HepG2 (cell line): ENCODE data around the gene PHF10. TPM values are rescaled to one million over a fixed set of nuclear protein-coding genes. Genes with fewer than 3 reads are reported as not detected.
"Not testable (repeated sequence)": the region's sequence is repeated elsewhere in the genome, so short reads cannot be mapped to it uniquely, and the experiment has no call there.

Experiments
- ATAC-seq: fragments of 200-7000 bp; cut with Tn5 transposase; 3 replicates; pipeline ENCODE4 v1.9.1; 2020; ENCODE audit warnings: mild to moderate bottlenecking, moderate library complexity
- BruUV-seq: library from RNA; stranded (reverse); fragments of 400-500 nt; replicated peaks from 2 replicates; lab custom pipeline; 2021; lab: Mats Ljungman, UMichigan
- CTCF ChIA-PET: fragments of 300-600 bp; formaldehyde crosslinking; extraction: SDS; loops from one replicate; lab custom pipeline; 2021; ENCODE audit warnings: low total read pairs, inconsistent platforms, low intra/inter-chr PET ratio; lab: Yijun Ruan, JAX
- POLR2A ChIA-PET: fragments of 350-600 bp; sonication (Branson Sonifier 250); formaldehyde crosslinking; loops from one replicate; lab custom pipeline; 2020; ENCODE audit warnings: antibody characterized with exemption, inconsistent platforms; lab: Yijun Ruan, JAX
- DNase-seq: peaks from one replicate; pipeline ENCODE4 v3.0.0-alpha.2; 2015; ENCODE audit warnings: low spot score
- FAIRE-seq: peaks from 3 replicates; lab custom pipeline; 2011; peaks lifted over from hg19 to GRCh38; lab: Jason Lieb, UNC
- H2AFZ ChIP-seq: one replicate; pipeline ENCODE4 v1.6.1; 2011; ENCODE audit warnings: low read length, inconsistent platforms
- H3K27ac ChIP-seq: fragments of 300-600 bp; 3 replicates; pipeline ENCODE4 v1.8.0; 2011; ENCODE audit warnings: mixed run types, mild to moderate bottlenecking, mixed read lengths, low read length, inconsistent platforms; ENCODE audit not compliant: insufficient read depth; ENCODE audit errors: extremely low read length
- H3K27me3 ChIP-seq, 2 experiments: fragments of 200-600 bp in 1 of 2; 2 replicates in 1 of 2; 3 replicates in 1 of 2; pipeline versions ENCODE4 v1.6.0 to v1.8.0; 2011; ENCODE audit warnings: low read length in 2 of 2, mild to moderate bottlenecking in 2 of 2, moderate library complexity in 2 of 2, inconsistent platforms in 1 of 2; ENCODE audit not compliant: insufficient read depth in 2 of 2, control insufficient read depth in 1 of 2
- H3K36me3 ChIP-seq, 2 experiments: fragments of 200-600 bp in 1 of 2; replicated peaks in 1 of 2; 2 replicates in 1 of 2; 3 replicates in 1 of 2; pipeline versions ENCODE4 v1.5.1 to v1.8.0; 2011; ENCODE audit warnings: low read length in 2 of 2, inconsistent platforms in 1 of 2; ENCODE audit not compliant: insufficient read depth in 2 of 2, control insufficient read depth in 1 of 2
- H3K4me1 ChIP-seq: 2 replicates; pipeline ENCODE4 v1.5.1; 2012; ENCODE audit warnings: low read length, inconsistent platforms; ENCODE audit not compliant: insufficient read depth
- H3K4me2 ChIP-seq: 2 replicates; pipeline ENCODE4 v1.6.0; 2011; ENCODE audit warnings: low read depth, low read length, inconsistent platforms
- H3K4me3 ChIP-seq, 3 experiments: fragments of 200-600 bp in 1 of 3; sonication (generic), shearing (Covaris generic) in 1 of 3; replicated peaks in 1 of 3; 2 replicates each; pipeline ENCODE4 v1.5.1; 2011 to 2016; ENCODE audit warnings: low read length in 3 of 3, inconsistent platforms in 2 of 3, low read depth in 2 of 3, mild to moderate bottlenecking in 2 of 3, control low read depth in 1 of 3, mixed read lengths in 1 of 3; ENCODE audit not compliant: insufficient read depth in 1 of 3
- H3K79me2 ChIP-seq: one replicate; pipeline ENCODE4 v1.6.1; 2011; ENCODE audit warnings: low read length, inconsistent platforms; ENCODE audit not compliant: insufficient read depth
- H3K9ac ChIP-seq: 2 replicates; pipeline ENCODE4 v1.6.0; 2011; ENCODE audit warnings: mild to moderate bottlenecking, low read depth, low read length, inconsistent platforms; ENCODE audit not compliant: insufficient read depth
- H3K9me3 ChIP-seq: 2 replicates; pipeline ENCODE4 v1.5.1; 2012; ENCODE audit warnings: mild to moderate bottlenecking, low read length
- H4K20me1 ChIP-seq: 2 replicates; pipeline ENCODE4 v1.6.0; 2011; ENCODE audit warnings: inconsistent platforms, mild to moderate bottlenecking, low read length, moderate library complexity; ENCODE audit not compliant: insufficient read depth
- ARID5B ChIP-seq: IDR thresholded peaks from 2 replicates; pipeline ENCODE4 v1.4.0; 2020; ENCODE audit warnings: mild to moderate bottlenecking, missing genetic modification reagents
- ATF4 ChIP-seq, 2 experiments: fragments of 450-650 bp in 1 of 2; sonication (generic) in 1 of 2; formaldehyde crosslinking; IDR thresholded peaks; 2 replicates each; pipeline versions ENCODE4 v1.5.0 to v1.8.0; 2020 to 2022; ENCODE audit warnings: mild to moderate bottlenecking in 1 of 2, missing genetic modification reagents in 1 of 2
- CBX5 ChIP-seq: sonication (generic); formaldehyde crosslinking; IDR thresholded peaks from 2 replicates; pipeline ENCODE4 v1.4.0; 2020; ENCODE audit warnings: missing genetic modification reagents, borderline replicate concordance
- CREB1 ChIP-seq, 2 experiments: fragments of 450-650 bp in 1 of 2; IDR thresholded peaks; 2 replicates each; pipeline ENCODE4 v1.6.1; 2016 to 2017; ENCODE audit warnings: control low read depth in 1 of 2, mild to moderate bottlenecking in 1 of 2, missing compliant biosample characterization in 1 of 2, missing genetic modification characterization in 1 of 2
- EP300 ChIP-seq, 3 experiments: sonication (generic) in 1 of 3; formaldehyde crosslinking in 1 of 3; IDR thresholded peaks; 2 replicates each; pipeline versions ENCODE4 v1.5.1 to v1.6.1; 2011 to 2020; ENCODE audit warnings: low read depth in 2 of 3, low read length in 2 of 3, borderline replicate concordance in 1 of 3, improper control_type of control experiment in 1 of 3, mild to moderate bottlenecking in 1 of 3, missing genetic modification reagents in 1 of 3, moderate library complexity in 1 of 3
- FOSL2 ChIP-seq: sonication (generic); formaldehyde crosslinking; IDR thresholded peaks from 2 replicates; pipeline ENCODE4 v1.4.0; 2020; ENCODE audit warnings: missing genetic modification reagents
- PBX2 ChIP-seq: IDR thresholded peaks from 2 replicates; pipeline ENCODE4 v1.6.1; 2016; ENCODE audit warnings: control low read depth
- SAP130 ChIP-seq: IDR thresholded peaks from 2 replicates; pipeline ENCODE4 v1.6.1; 2016; ENCODE audit warnings: low read depth
- SMAD3 ChIP-seq: sonication (generic); formaldehyde crosslinking; IDR thresholded peaks from 2 replicates; pipeline ENCODE4 v1.4.0; 2020; ENCODE audit warnings: missing genetic modification reagents
- SOX6 ChIP-seq, 2 experiments: fragments of 450-650 bp in 1 of 2; sonication (generic) in 1 of 2; formaldehyde crosslinking in 1 of 2; IDR thresholded peaks; 2 replicates each; pipeline versions ENCODE4 v1.4.0 to v1.6.1; 2017 to 2020; ENCODE audit warnings: antibody characterized with exemption in 1 of 2, mild to moderate bottlenecking in 1 of 2, missing genetic modification reagents in 1 of 2
- SSRP1 ChIP-seq: IDR thresholded peaks from 2 replicates; pipeline ENCODE4 v1.6.1; 2016; ENCODE audit warnings: control low read depth
- TGIF2 ChIP-seq: IDR thresholded peaks from 2 replicates; pipeline ENCODE4 v1.6.1; 2016; ENCODE audit warnings: control low read depth, missing compliant biosample characterization
- THAP11 ChIP-seq: IDR thresholded peaks from 2 replicates; pipeline ENCODE4 v1.6.1; 2016; ENCODE audit warnings: missing biosample characterization, missing genetic modification reagents
- ZNF232 ChIP-seq: sonication (generic); formaldehyde crosslinking; IDR thresholded peaks from 2 replicates; pipeline ENCODE4 v1.4.0; 2020; ENCODE audit warnings: missing genetic modification reagents, borderline replicate concordance
- ZNF501 ChIP-seq: sonication (generic); formaldehyde crosslinking; IDR thresholded peaks from 2 replicates; pipeline ENCODE4 v1.5.1; 2020; ENCODE audit warnings: mild to moderate bottlenecking, moderate library complexity, missing genetic modification reagents
- WGBS: methylation state at CpG from one replicate; pipeline ENCODE4 v1.1.6; 2017; ENCODE audit warnings: low lambda C conversion rate; 5-methylcytosine and 5-hydroxymethylcytosine counted together
- in situ Hi-C: cut with HindIII; loops from 2 replicates; pipeline ENCODE4 v1.10.0; 2017; ENCODE audit warnings: low pct_unique_long_range_greater_than_20kb; ENCODE audit not compliant: extremely low pct_ligation_motif_present
- intact Hi-C: fragments of 100-400 bp; cut with micrococcal nuclease; formaldehyde crosslinking; loops from one replicate; pipeline ENCODE4 v1.10.0; 2022; ENCODE audit not compliant: unreplicated experiment
- polyA plus RNA-seq, 8 experiments: library from polyadenylated mRNA; depleted of rRNA in 3 of 8; stranded (reverse) in 7 of 8; unstranded in 1 of 8; fragments of >200 nt; fragmentation: Illumina TruSeq in 4 of 8; extraction: Trizol in 4 of 8; gene quantifications; 2 replicates each; pipeline versions ENCODE4 v1.2.1 to v1.2.3, GENCODE V29; 2011 to 2016; ENCODE audit warnings: low read depth in 4 of 8, missing spikeins in 1 of 8, mixed read lengths in 1 of 8; ENCODE audit not compliant: insufficient read depth in 1 of 8
- total RNA-seq, 5 experiments: library from RNA; depleted of rRNA; stranded (reverse); fragments of >200 nt; fragmentation: Illumina TruSeq; extraction: Trizol; gene quantifications; 2 replicates each; pipeline ENCODE4 v1.2.3, GENCODE V29; 2016; ENCODE audit warnings: low read depth in 1 of 5
- TF ChIP-seq, protein P1 (sequence below): sonication (generic); formaldehyde crosslinking; conservative IDR thresholded peaks from 2 replicates; pipeline ENCODE4 v1.8.1; 2023; ENCODE audit warnings: missing genetic modification reagents

PHF10 gene
- total and polyA plus RNA-seq, 2 of the 13 experiments (the other 11 are each of a cell fraction or from before 2014, with no cell fraction given), result 42.1 to 84.1 TPM

DNA sequence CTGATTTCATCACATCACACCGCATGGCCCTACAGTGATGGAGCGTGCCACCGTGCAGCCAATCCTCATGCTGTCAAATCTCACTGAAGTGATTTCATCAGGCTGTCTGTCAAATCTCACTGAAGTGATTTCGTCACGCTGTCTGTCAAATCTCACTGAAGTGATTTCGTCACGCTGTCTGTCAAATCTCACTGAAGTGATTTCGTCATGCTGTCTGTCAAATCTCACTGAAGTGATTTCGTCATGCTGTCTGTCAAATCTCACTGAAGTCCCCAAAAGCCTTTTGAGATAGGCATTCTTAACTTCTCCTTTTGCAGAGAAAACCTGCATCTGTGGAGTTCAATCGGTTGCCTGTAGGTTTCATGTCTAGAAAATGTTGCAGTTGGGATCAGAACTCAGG lies 41.5 kb upstream of the PHF10 start:
- H3K9ac ChIP-seq; in situ Hi-C loops; H3K79me2 ChIP-seq; intact Hi-C loops; BruUV-seq; CTCF ChIA-PET; H3K4me2 ChIP-seq; H2AFZ ChIP-seq; DNase-seq; H4K20me1 ChIP-seq; H3K9me3 ChIP-seq; H3K27me3 ChIP-seq; H3K4me3 ChIP-seq; H3K36me3 ChIP-seq; TF ChIP-seq EP300 (CRISPR knock-in tag; IDR thresholded peaks at IDR 0.05; ENCODE audit: borderline replicate concordance); SOX6 (IDR thresholded peaks at IDR 0.05): not testable (repeated sequence)
- 0 out of 3 replicates have a peak, but pooled peaks have one; percentile 20 for ATAC-seq
- H3K27ac ChIP-seq, result peak overlapping the region; percentile 17
- 67% methylated on average over 10 of the region's 10 CpGs for WGBS
- POLR2A ChIA-PET, result interaction anchor here (1.0 to 1.9 kb wide), 5 partner anchors 14 to 64 kb away, joined by 3 to 9 read pairs (median 5); partner anchors contain the start of genes C6orf120, DYNLT2, ERMARD and WDR27
- peak; percentile 99 for FAIRE-seq
- H3K4me1 ChIP-seq, result peaks cover 22% of the 10 kb centered on the region
- TF ChIP-seq SSRP1 (CRISPR knock-in tag) (peak; percentile 30; the same call in 1 of the 2 replicates), TGIF2 (peak; percentile 96; the same call in 1 of the 2 replicates), EP300 (IDR thresholded peaks at IDR 0.05; ENCODE audit: low read depth in 2 of 2, low read length in 2 of 2) (0 out of 4 replicates have a peak, but pooled peaks of 1 of the 2 experiments have one; percentile 20), ZNF501 (0 out of 2 replicates have a peak, but pooled peaks have one; percentile 40), THAP11 (CRISPR knock-in tag) (peak; percentile 14; the same call in 1 of the 2 replicates), CREB1 (IDR thresholded peaks at IDR 0.05) (0 out of 2 replicates have a peak, but pooled peaks have one; percentile 12), CREB1 (CRISPR knock-in tag; IDR thresholded peaks at IDR 0.05) (peak; percentile 46; the same call in 1 of the 2 replicates), ZNF232 (CRISPR knock-in tag) (peak; percentile 81), FOSL2 (CRISPR knock-in tag) (peak; percentile 65), SAP130 (peak; percentile 38; the same call in 1 of the 2 replicates), PBX2 (CRISPR knock-in tag) (peak; percentile 81), SMAD3 (0 out of 2 replicates have a peak, but pooled peaks have one; percentile 22), SOX6 (CRISPR knock-in tag; IDR thresholded peaks at IDR 0.05) (peak; percentile 43; the same call in 1 of the 2 replicates), CBX5 (0 out of 2 replicates have a peak, but pooled peaks have one; percentile 21), ATF4 (CRISPR knock-in tag; IDR thresholded peaks at IDR 0.05) (peak in 1 of 2 experiments; percentile 96; a peak in 2 of 4 replicates), ARID5B (0 out of 2 replicates have a peak, but pooled peaks have one; percentile 6)
- TF ChIP-seq, protein P1, sequence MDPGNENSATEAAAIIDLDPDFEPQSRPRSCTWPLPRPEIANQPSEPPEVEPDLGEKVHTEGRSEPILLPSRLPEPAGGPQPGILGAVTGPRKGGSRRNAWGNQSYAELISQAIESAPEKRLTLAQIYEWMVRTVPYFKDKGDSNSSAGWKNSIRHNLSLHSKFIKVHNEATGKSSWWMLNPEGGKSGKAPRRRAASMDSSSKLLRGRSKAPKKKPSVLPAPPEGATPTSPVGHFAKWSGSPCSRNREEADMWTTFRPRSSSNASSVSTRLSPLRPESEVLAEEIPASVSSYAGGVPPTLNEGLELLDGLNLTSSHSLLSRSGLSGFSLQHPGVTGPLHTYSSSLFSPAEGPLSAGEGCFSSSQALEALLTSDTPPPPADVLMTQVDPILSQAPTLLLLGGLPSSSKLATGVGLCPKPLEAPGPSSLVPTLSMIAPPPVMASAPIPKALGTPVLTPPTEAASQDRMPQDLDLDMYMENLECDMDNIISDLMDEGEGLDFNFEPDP (CRISPR knock-in tag), result 0 out of 2 replicates have a peak, but pooled peaks have one; percentile 34
